ENCODE results near the gene ABHD8. TPM values are rescaled to one million over a fixed set of nuclear protein-coding genes. Genes with fewer than 3 reads are reported as not detected.

ABHD8 gene
- total RNA-seq, 1 experiment from 2014 or later, result 13.2 TPM

DNA sequence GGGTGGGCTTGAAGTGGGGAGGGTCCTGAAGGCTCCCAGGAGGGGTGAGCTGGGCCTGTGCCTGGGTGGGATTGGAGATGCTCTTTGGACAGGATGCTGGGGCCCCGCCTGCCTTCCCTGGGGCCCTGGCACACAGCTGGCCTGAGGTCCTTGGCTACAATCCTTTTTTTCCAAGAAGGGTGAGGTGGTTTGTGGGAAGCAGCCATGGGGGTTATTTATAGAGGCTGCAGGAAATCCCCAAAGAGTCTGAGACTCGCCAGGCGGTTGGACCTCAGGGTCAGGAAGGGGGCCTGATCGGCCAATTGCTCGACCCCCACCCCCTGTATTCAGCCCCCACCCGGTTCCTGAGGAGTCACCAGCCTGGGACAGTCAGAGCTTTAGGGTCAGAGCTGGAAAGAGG, 44.1 kb upstream of the ABHD8 start (continued):
- TF ChIP-seq ZNF532 (CRISPR knock-in tag; IDR thresholded peaks at IDR 0.05; ENCODE audit: borderline replicate concordance), result no peak
- TF ChIP-seq, protein P1, sequence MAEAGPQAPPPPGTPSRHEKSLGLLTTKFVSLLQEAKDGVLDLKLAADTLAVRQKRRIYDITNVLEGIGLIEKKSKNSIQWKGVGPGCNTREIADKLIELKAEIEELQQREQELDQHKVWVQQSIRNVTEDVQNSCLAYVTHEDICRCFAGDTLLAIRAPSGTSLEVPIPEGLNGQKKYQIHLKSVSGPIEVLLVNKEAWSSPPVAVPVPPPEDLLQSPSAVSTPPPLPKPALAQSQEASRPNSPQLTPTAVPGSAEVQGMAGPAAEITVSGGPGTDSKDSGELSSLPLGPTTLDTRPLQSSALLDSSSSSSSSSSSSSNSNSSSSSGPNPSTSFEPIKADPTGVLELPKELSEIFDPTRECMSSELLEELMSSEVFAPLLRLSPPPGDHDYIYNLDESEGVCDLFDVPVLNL (CRISPR knock-in tag; IDR thresholded peaks at IDR 0.05; ENCODE audit: borderline replicate concordance, low read depth), result no peak
- TF ChIP-seq, protein P2, sequence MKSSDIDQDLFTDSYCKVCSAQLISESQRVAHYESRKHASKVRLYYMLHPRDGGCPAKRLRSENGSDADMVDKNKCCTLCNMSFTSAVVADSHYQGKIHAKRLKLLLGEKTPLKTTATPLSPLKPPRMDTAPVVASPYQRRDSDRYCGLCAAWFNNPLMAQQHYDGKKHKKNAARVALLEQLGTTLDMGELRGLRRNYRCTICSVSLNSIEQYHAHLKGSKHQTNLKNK (CRISPR knock-in tag; IDR thresholded peaks at IDR 0.05), result no peak
- TF ChIP-seq SMAD4 (CRISPR knock-in tag; IDR thresholded peaks at IDR 0.05), result no peak
- TF ChIP-seq CREM (CRISPR knock-in tag; IDR thresholded peaks at IDR 0.05), result no peak
- no peak for TF ChIP-seq ZBTB21 (CRISPR knock-in tag; IDR thresholded peaks at IDR 0.05; ENCODE audit: borderline replicate concordance)
- TF ChIP-seq RELA (CRISPR knock-in tag; IDR thresholded peaks at IDR 0.05; ENCODE audit: borderline replicate concordance), result no peak

- POLR2A ChIA-PET, result no interaction called here
- ATAC-seq (peak; percentile 90), DNase-seq (ENCODE audit: low spot score) (peak; percentile 92)
- no peaks in the 10 kb centered on the region; the same call in 1 of the 2 replicates for H3K27me3 Mint-ChIP-seq (ENCODE audit: low read depth)
- peaks cover 11% of the 10 kb centered on the region for H3K36me3 Mint-ChIP-seq
- H3K9me3 Mint-ChIP-seq, result no peaks in the 10 kb centered on the region
- H3K4me3 Mint-ChIP-seq, result no peak overlapping the region
- peak overlapping the region; percentile 90 for H3K27ac Mint-ChIP-seq
- CTCF ChIA-PET, result interaction anchor here (0.7 to 4.4 kb wide), 8 partner anchors 9 to 526 kb away, joined by 3 to 24 read pairs (median 7); partner anchors contain the start of genes ANO8, MVB12A and SLC5A5
- H3K4me1 Mint-ChIP-seq, result peaks cover 20% of the 10 kb centered on the region
- TF ChIP-seq, protein P3, sequence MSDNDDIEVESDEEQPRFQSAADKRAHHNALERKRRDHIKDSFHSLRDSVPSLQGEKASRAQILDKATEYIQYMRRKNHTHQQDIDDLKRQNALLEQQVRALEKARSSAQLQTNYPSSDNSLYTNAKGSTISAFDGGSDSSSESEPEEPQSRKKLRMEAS (CRISPR knock-in tag; IDR thresholded peaks at IDR 0.05), result peak; percentile 29; the same call in 1 of the 2 replicates
- TF ChIP-seq AR (CRISPR knock-in tag; IDR thresholded peaks at IDR 0.05), result no peak
- TF ChIP-seq GTF2I (CRISPR knock-in tag; conservative IDR thresholded peaks at IDR 0.05), result 0 out of 2 replicates have a peak, but pooled peaks have one; percentile 79
- peak; percentile 56; the same call in 1 of the 2 replicates for TF ChIP-seq SP1 (CRISPR knock-in tag; conservative IDR thresholded peaks at IDR 0.05)
- no peak for TF ChIP-seq OVOL2 (CRISPR knock-in tag; IDR thresholded peaks at IDR 0.05; ENCODE audit: borderline replicate concordance)
- 0 out of 2 replicates have a peak, but pooled peaks have one; percentile 32 for TF ChIP-seq FOXP1 (CRISPR knock-in tag; IDR thresholded peaks at IDR 0.05; ENCODE audit: borderline replicate concordance)
- peak; percentile 97 for TF ChIP-seq ZNF121 (CRISPR knock-in tag; IDR thresholded peaks at IDR 0.05)
- TF ChIP-seq USF2 (CRISPR knock-in tag; IDR thresholded peaks at IDR 0.05), result no peak
- TF ChIP-seq TEAD1 (CRISPR knock-in tag; IDR thresholded peaks at IDR 0.05), result peak; percentile 53; the same call in 1 of the 2 replicates
- TF ChIP-seq RELA (CRISPR knock-in tag; IDR thresholded peaks at IDR 0.05; ENCODE audit: borderline replicate concordance), result no peak
- no peak for TF ChIP-seq CDX4 (CRISPR knock-in tag; IDR thresholded peaks at IDR 0.05; ENCODE audit: borderline replicate concordance)
- TF ChIP-seq IRF1 (CRISPR knock-in tag; IDR thresholded peaks at IDR 0.05), result no peak
- TF ChIP-seq, protein P4, sequence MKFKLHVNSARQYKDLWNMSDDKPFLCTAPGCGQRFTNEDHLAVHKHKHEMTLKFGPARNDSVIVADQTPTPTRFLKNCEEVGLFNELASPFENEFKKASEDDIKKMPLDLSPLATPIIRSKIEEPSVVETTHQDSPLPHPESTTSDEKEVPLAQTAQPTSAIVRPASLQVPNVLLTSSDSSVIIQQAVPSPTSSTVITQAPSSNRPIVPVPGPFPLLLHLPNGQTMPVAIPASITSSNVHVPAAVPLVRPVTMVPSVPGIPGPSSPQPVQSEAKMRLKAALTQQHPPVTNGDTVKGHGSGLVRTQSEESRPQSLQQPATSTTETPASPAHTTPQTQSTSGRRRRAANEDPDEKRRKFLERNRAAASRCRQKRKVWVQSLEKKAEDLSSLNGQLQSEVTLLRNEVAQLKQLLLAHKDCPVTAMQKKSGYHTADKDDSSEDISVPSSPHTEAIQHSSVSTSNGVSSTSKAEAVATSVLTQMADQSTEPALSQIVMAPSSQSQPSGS (CRISPR knock-in tag; IDR thresholded peaks at IDR 0.05; ENCODE audit: borderline replicate concordance, low read depth), result no peak
- TF ChIP-seq ZBTB43 (CRISPR knock-in tag; IDR thresholded peaks at IDR 0.05), result no peak
Measured at GRCh38 chr19:17346109-17346671, 43.0 kb upstream of the ABHD8 start.

Measured in WTC11 (cell line).